Activated T-helper 1 cell treated with Interleukin-2 at 50 U/mL for 16 hours (primary cell): ENCODE results near the gene KCNT1.

Source experiments
- DNase-seq: peaks from one replicate; pipeline ENCODE4 v3.0.0-alpha.2; 2020; ENCODE audit warnings: low read depth

The KCNT1 gene

GRCh38 chr9:135766251-135766650, 64.3 kb downstream of the KCNT1 start:
- no peak for DNase-seq

GRCh38 chr9:135766707-135767106, 64.7 kb downstream of the KCNT1 start:
- DNase-seq: no peak

GRCh38 chr9:135768516-135769218, 66.7 kb downstream of the KCNT1 start:
- DNase-seq: no peak

GRCh38 chr9:135769489-135770202, 67.7 kb downstream of the KCNT1 start:
- no peak for DNase-seq

- DNase-seq: no peak
These were observed 68.2 kb downstream of the KCNT1 start for GRCh38 chr9:135770203-135770535.

GRCh38 chr9:135770771-135771170, 68.8 kb downstream of the KCNT1 start:
- no peak for DNase-seq

- no peak for DNase-seq
These were observed 69.5 kb downstream of the KCNT1 start for GRCh38 chr9:135771401-135772051.

GRCh38 chr9:135772056-135772646, 70.2 kb downstream of the KCNT1 start:
- DNase-seq: no peak

- DNase-seq: no peak
These were observed 70.9 kb downstream of the KCNT1 start for GRCh38 chr9:135772702-135773493.

GRCh38 chr9:135773530-135774238, 71.7 kb downstream of the KCNT1 start:
- DNase-seq: no peak

- DNase-seq: no peak
These were observed 72.3 kb downstream of the KCNT1 start for GRCh38 chr9:135774239-135774747.

GRCh38 chr9:135774794-135775525, 73.0 kb downstream of the KCNT1 start:
- DNase-seq: no peak

- DNase-seq: no peak
These were observed 73.9 kb downstream of the KCNT1 start for GRCh38 chr9:135775911-135776310.

GRCh38 chr9:135776893-135777622, 75.1 kb downstream of the KCNT1 start:
- no peak for DNase-seq

GRCh38 chr9:135777623-135778177, 75.7 kb downstream of the KCNT1 start:
- no peak for DNase-seq

- no peak for DNase-seq
These were observed 76.4 kb downstream of the KCNT1 start for GRCh38 chr9:135778421-135778820.

GRCh38 chr9:135779571-135779970, 77.6 kb downstream of the KCNT1 start:
- no peak for DNase-seq

- no peak for DNase-seq
These were observed 78.1 kb downstream of the KCNT1 start for GRCh38 chr9:135780086-135780485.

- no peak for DNase-seq
These were observed 78.6 kb downstream of the KCNT1 start for GRCh38 chr9:135780626-135781025.
